22Rv1 (cell line): Measurements from ENCODE around the gene PIGH.

Experiments used
- H3K27ac ChIP-seq: fragments of 450-650 bp; 2 replicates; pipeline ENCODE4 v1.5.1; 2017
- CTCF ChIP-seq: fragments of 450-650 bp; IDR thresholded peaks from 2 replicates; pipeline ENCODE4 v1.5.1; 2017; ENCODE audit warnings: mild to moderate bottlenecking
- ZFX ChIP-seq: fragments of 450-650 bp; IDR thresholded peaks from 2 replicates; pipeline ENCODE4 v1.6.1; 2017; ENCODE audit warnings: antibody characterized with exemption, borderline replicate concordance

The PIGH gene

GRCh38 chr14:67609642-67610310, 9.7 kb upstream of the PIGH start:
- no peak overlapping the region for H3K27ac ChIP-seq
- TF ChIP-seq ZFX, result no peak
- TF ChIP-seq CTCF, result no peak

GRCh38 chr14:67607646-67608045, 7.6 kb upstream of the PIGH start:
- H3K27ac ChIP-seq, result no peak overlapping the region
- TF ChIP-seq CTCF, result no peak
- TF ChIP-seq ZFX, result no peak

- TF ChIP-seq CTCF, result no peak
- no peak overlapping the region for H3K27ac ChIP-seq
Observed at GRCh38 chr14:67602995-67603545, 3.0 kb upstream of the PIGH start.

GRCh38 chr14:67602076-67602475, 2.0 kb upstream of the PIGH start:
- TF ChIP-seq CTCF (no peak), ZFX (no peak)
- no peak overlapping the region for H3K27ac ChIP-seq

GRCh38 chr14:67600562-67600974, 500 bp upstream of the PIGH start:
- peak overlapping the region; percentile 74 for H3K27ac ChIP-seq

GRCh38 chr14:67595392-67595791, 4.7 kb downstream of the PIGH start:
- no peak overlapping the region for H3K27ac ChIP-seq
- no peak for TF ChIP-seq ZFX
- no peak for TF ChIP-seq CTCF

- H3K27ac ChIP-seq, result peak overlapping the region; percentile 20; the same call in 1 of the 2 replicates
Observed at GRCh38 chr14:67593650-67594049, 6.4 kb downstream of the PIGH start.

- peak overlapping the region; percentile 1; the same call in 1 of the 2 replicates for H3K27ac ChIP-seq
- TF ChIP-seq CTCF (no peak), ZFX (no peak)
Observed at GRCh38 chr14:67589204-67589770, 10.8 kb downstream of the PIGH start.
